Suppressor macrophage treated with lipopolysaccharide for 4 hours (primary cell): Measurements from ENCODE around the gene HAPSTR1.
A peak's percentile ranks its signal among the peaks of the same experiment; 100 is the strongest.

ENCODE experiments used
- DNase-seq: peaks from one replicate; pipeline ENCODE4 v3.0.0-alpha.2; 2020

Gene HAPSTR1

DNA sequence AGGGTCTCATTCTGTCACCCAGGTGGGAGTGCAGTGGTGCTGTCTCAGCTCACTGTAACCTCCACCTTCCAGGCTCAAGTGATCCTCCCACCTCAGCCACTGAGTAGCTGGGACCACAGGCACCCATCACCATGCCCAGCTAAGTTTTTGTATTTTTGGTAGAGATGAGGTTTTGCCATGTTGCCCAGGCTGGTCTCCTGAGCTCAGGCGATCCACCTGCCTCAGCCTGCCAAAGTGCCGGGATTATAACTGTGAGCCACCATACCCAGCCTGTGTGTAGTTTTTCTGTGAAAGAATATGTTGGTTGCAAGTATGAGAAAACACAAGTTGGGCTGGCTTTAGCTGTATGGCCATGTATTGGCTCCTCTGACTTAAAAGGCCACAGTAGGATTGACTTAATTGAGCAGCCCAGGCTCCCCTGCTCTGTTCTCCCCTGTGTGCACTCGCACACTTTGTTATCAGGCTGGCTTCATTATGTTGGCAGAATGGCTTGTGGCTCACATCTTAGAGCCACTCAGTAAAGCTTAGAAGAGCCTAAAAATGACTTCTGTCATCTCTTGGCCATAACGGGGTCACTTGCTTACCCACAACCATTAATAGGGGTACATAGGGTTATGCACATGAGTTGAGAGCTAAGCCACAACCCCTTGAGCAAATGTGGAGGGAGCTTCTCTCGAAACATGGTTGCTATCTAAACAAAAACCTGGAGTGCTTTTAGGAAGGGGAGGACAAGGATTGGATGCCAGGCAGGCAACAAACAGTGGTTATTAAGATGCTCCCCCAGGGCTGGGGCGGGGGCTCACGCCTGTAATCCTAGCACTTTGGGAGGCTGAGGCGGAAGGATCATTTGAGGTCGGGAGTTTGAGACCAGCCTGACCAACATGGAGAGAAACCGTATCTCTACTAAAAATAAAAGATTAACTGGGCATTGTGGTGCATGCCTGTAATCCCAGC is 6.1 kb downstream of the HAPSTR1 start:
- no peak for DNase-seq

DNA sequence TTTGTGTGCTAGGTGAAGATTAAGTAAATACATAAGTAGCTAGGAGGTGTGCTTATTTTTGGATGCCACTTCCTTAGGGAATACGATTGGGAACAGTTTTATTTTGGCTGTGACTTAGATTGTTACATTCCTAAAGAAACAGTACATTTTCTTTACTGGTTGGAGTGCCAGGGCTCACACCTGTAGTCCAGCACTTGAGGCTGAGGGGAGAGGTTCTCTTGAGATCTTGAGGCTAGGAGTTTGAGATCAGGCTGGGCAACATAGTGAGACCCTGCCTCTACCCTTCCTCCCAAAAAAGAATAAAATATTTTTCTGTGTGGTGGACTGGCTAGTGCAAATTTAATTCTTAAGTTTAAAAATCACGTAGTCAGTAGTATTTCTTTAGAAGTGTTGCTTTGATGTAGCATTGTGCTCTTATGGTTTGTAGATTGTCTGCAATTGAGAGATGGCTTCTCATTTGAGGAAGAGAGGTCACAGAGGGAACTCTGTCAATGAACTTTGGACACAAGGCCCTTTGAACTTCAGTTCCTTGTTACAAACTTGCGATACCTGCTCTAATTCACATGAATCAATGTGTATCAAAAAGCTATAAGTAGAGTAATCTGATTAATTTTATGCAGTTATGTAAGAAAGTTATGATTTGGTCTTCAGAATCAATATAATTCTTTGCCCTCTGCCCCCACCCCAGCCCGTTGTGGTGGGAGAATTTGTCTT is 7.1 kb downstream of the HAPSTR1 start:
- DNase-seq = no peak

- DNase-seq = peak; percentile 77
Measured at GRCh38 chr16:9099131-9099625, 7.7 kb downstream of the HAPSTR1 start.

DNA sequence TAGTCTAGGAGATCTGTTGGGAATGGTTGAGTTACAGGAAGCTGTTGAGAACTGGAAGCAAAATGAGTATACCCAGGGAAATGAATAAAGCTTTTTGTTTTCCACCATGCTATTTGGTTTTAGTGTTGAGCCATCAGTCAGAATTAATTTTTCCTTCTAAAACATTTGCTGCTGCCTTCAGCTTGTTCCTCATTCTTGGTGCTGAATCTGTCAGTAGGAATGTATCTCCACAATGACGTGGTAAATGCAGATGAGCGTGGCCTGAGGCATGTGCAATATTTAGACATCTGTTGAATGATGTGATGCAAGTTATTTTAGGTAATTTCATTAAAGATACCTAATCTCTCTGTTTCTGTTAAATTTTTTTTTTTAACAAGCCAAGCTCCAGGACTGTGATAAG is 10.9 kb downstream of the HAPSTR1 start:
- DNase-seq = peak; percentile 79

DNA sequence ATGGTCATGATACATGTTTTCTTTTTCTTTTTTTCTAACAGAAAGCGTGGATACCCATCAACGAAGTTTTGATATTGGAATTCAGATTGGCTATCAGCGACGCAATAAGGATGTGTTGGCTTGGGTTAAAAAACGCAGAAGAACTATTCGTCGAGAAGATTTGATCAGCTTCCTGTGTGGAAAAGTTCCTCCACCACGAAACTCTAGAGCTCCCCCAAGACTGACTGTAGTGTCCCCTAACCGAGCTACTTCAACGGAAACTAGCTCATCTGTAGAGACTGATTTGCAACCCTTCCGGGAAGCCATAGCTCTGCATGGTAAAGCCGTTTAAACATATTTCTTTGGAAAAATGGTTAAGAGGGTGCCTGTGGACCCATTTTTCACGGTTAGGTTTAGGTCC is 11.5 kb downstream of the HAPSTR1 start:
- no peak for DNase-seq

GRCh38 chr16:9103546-9103945 is 12.1 kb downstream of the HAPSTR1 start:
- DNase-seq = no peak

DNA sequence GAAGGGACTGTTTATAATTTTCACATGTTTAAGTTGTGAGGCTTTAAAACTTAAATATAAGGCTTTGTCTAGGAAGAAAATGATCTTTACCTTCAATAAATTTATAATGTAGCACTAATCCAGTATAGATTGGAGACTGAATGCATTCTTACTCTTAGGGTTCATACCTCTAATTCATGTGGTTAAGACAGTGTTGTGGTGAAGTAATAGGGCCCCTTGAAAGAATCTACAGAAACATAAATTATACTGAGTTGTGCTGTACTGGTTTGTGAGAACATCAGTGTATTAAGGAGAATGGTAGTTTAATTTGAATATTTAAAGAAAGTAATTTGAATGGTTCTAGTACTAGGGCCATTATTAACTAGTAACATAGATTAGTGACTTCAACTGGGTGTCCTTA is 13.7 kb downstream of the HAPSTR1 start:
- no peak for DNase-seq

DNA sequence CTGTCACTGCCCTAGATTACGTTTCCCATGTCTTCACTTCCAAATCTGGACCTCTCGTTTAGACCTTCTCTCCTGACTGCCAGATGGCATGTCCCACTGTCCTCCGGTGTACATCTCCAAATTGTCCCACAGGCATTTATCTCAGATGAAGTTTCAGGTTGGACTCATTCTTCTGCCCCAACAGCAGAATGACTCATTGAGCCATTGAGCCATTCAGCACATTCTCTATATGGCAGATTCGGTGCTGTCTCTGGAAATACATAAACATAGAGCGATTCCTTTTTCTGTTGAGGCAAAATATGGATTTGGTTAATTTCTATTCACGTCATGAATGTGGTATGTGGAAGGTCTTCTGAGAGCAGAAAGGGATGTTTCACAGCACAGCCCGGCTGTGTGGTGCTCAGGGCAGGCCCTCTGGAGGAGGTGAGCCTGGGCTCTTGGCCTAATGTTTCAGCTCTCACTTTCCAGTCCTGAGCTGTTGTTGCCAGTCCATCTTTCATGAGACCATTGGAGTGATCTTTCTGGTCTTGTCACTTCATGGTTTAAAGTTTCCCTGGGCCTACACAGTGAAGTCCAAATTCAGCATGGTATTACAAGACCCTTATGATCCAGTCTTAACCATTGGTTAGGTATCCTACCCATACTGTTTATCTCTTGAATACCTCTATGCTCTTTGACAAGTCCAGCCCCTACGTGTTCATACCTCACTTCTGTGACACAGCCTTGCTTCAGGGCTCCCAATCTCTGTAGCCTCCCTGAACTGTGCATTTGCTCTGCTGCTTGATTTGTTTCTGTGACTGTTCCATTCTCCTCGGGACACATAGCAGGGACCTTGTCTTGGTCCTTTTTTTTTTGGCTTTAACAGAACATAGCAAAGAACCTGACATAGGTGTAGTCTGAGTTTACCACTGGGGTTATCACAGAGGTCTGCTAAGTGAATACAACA is 15.9 kb downstream of the HAPSTR1 start:
- DNase-seq = no peak

GRCh38 chr16:9109255-9109654 is 17.8 kb downstream of the HAPSTR1 start:
- DNase-seq = no peak

- peak; percentile 10 for DNase-seq
Measured at GRCh38 chr16:9112166-9112843, 20.9 kb downstream of the HAPSTR1 start.

DNA sequence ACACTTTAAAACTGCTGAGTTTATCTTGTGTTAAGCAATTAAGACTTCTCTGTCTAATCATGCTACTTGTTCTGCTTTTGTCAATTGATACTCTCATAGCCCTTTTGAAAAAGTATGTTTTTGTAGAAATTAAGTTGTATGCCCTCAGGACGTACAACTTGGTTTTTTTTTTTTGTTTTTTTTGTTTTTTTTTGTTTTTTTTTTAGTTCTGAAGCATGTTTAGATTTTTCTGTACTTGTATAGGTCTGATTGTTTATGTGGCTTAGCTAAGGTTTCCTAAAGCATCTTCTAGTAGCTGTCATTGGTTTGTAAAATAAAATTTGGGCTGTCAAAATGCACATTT is 21.4 kb downstream of the HAPSTR1 start:
- DNase-seq = no peak

- no peak for DNase-seq
Measured at GRCh38 chr16:9113707-9114106, 22.3 kb downstream of the HAPSTR1 start.

DNA sequence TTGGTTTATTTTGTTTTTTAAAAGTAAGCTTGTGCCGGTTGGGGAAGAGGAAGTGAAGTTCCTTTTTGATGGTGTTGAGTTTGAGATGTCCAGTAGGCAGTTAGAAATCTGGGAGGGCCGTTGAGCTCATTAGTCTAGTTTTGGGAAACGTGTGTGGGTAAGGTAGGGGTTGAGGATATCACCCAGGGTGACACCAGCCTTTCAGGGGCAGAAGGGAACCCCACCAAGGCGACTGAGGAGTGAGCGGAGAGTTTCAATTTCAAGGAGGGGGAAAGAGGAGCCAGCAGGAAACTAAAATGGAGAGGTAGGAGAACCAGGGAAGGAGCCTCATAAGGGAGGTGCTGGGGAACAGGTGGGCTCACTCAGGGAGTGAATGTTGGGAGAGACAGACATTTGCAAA is 22.7 kb downstream of the HAPSTR1 start:
- no peak for DNase-seq

- no peak for DNase-seq
Measured at GRCh38 chr16:9114842-9115241, 23.4 kb downstream of the HAPSTR1 start.

GRCh38 chr16:9115277-9115676 is 23.8 kb downstream of the HAPSTR1 start:
- DNase-seq = no peak

DNA sequence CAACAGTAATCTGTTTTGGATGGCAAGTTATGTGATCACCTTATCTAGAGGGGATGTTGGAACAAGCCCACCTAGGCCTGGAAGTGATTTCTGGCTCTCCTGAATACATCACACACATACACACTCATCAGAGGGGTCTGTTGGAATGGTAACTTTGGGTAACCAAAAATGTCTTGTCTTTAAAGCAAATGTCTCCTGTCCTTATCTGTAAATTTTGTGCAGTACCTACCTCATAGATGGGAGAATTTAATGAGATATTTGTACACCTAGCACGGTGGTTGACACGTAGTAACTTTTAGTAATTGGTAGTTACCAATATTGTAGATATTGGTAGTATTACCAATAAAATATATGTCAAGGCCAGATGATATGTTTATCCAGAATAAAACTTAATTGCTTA is 24.7 kb downstream of the HAPSTR1 start:
- no peak for DNase-seq

GRCh38 chr16:9118170-9118569 is 26.7 kb downstream of the HAPSTR1 start:
- DNase-seq = peak; percentile 56

DNA sequence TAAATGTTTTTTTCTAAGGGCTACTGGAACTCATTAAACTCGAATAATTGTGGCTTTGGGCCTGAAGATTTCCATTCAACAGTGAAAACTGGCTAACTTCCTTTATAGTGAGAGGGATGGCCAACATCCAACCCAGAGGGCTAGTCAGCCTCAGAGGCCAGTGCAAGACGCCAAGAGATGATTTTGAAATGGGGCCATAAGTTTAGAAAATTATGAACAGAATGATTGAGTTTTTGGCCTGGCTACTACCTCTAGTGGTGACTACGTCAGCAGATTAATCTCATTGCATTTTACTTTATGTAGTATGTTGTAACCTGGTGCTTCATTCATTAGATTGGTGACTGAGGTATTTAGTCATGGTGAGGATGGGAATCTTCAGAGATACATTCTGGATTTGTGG is 28.4 kb downstream of the HAPSTR1 start:
- peak; percentile 21 for DNase-seq

DNA sequence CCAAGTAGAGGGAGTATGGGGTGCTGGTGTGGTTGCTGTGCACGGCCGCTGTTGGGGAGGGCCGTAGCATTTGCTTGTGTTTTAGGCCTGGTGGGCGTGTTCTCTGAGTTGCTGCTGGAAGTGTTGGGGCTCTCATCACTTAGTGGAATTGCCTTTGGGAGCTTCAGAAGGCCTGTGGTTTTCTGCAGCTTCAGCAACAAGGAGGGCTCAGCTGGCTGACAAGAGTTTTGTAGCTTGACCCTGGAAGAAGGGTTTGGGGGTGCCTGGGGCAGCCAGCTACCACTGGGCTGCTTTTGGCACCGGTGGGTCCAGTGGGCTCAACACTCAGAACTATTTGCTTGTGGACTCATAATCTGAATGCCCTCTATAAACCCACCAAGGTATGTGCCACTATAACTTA is 30.9 kb downstream of the HAPSTR1 start:
- DNase-seq = no peak

GRCh38 chr16:9122969-9123368 is 31.5 kb downstream of the HAPSTR1 start:
- DNase-seq = no peak

DNA sequence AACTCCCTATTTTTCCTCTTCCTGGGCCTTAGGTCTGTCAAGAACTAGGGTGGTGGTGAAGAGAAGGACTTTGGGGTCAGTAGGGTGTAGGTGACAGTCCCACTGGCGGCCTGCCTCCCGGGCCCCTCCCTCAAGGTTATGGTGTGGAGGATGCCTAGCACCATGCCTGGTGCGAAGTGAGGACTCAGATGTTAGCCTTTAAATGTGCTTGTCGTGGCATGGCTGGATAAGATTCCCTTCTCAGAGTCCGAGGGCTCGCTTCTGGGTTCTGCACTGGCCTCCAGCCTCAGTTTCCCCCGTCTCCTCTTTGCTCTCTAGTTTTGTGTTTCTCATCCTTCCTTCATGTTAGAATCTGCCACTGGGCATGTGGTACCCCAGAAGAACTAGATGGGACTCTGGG is 32.0 kb downstream of the HAPSTR1 start:
- DNase-seq = no peak

DNA sequence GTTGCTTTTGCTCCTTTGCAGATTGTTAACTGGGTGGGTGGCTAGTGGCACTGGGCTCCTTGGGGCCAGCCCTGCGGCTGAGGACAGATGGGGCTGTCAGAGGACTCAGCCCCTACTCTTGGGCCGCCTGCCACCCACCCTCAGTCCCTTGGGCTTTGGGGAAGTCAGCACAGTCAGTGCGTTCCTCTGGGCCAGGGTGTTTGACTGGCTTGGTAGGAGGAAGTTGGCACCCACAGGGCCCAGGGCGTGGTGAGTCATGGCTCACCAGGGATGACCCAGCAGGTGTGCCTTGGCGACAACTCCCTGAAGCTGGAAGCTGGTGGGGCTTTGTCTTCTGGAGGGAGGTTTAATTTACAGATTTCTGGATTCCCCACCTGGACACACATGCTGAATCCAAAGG is 32.4 kb downstream of the HAPSTR1 start:
- peak; percentile 83 for DNase-seq
